ENCODE results near the gene HSD17B14.

Gene HSD17B14

GRCh38 chr19:48830088-48830487, 6.2 kb downstream of the HSD17B14 start:
- DNase-seq (ENCODE audit: low read depth in 2 of 2) = no peak

GRCh38 chr19:48826606-48827020, 9.7 kb downstream of the HSD17B14 start:
- DNase-seq (ENCODE audit: low read depth in 2 of 2) = no peak

- no peak for DNase-seq (ENCODE audit: low read depth in 2 of 2)
These were observed 13.8 kb downstream of the HSD17B14 start for GRCh38 chr19:48822514-48822913.

- DNase-seq (ENCODE audit: low read depth in 2 of 2) = no peak
These were observed 14.7 kb downstream of the HSD17B14 start for GRCh38 chr19:48821633-48822032.

GRCh38 chr19:48819366-48819816, 16.9 kb downstream of the HSD17B14 start:
- no peak for DNase-seq (ENCODE audit: low read depth in 2 of 2)

- DNase-seq (ENCODE audit: low read depth in 2 of 2) = no peak
These were observed 18.0 kb downstream of the HSD17B14 start for GRCh38 chr19:48818234-48818820.

GRCh38 chr19:48817585-48818124, 18.6 kb downstream of the HSD17B14 start:
- DNase-seq (ENCODE audit: low read depth in 2 of 2) = no peak

- no peak for DNase-seq (ENCODE audit: low read depth in 2 of 2)
These were observed 20.3 kb downstream of the HSD17B14 start for GRCh38 chr19:48815870-48816501.

- no peak for DNase-seq (ENCODE audit: low read depth in 2 of 2)
These were observed 21.4 kb downstream of the HSD17B14 start for GRCh38 chr19:48814895-48815294.

GRCh38 chr19:48813123-48813913, 23.0 kb downstream of the HSD17B14 start:
- DNase-seq (ENCODE audit: low read depth in 2 of 2) = no peak

GRCh38 chr19:48812094-48812929, 24.0 kb downstream of the HSD17B14 start:
- peak; percentile 12 to 32 for DNase-seq (ENCODE audit: low read depth in 2 of 2)

GRCh38 chr19:48810151-48810550, 26.1 kb downstream of the HSD17B14 start:
- no peak for DNase-seq (ENCODE audit: low read depth in 2 of 2)

GRCh38 chr19:48807590-48808308, 28.5 kb downstream of the HSD17B14 start:
- no peak for DNase-seq (ENCODE audit: low read depth in 2 of 2)

GRCh38 chr19:48806818-48807589, 29.3 kb downstream of the HSD17B14 start:
- DNase-seq (ENCODE audit: low read depth in 2 of 2) = no peak

GRCh38 chr19:48806518-48806817, 29.8 kb downstream of the HSD17B14 start:
- no peak for DNase-seq (ENCODE audit: low read depth in 2 of 2)

GRCh38 chr19:48805452-48805851, 30.8 kb downstream of the HSD17B14 start:
- no peak for DNase-seq (ENCODE audit: low read depth in 2 of 2)

GRCh38 chr19:48804496-48804895, 31.8 kb downstream of the HSD17B14 start:
- DNase-seq (ENCODE audit: low read depth in 2 of 2) = no peak

GRCh38 chr19:48802623-48803022, 33.7 kb downstream of the HSD17B14 start:
- DNase-seq (ENCODE audit: low read depth in 2 of 2) = no peak

GRCh38 chr19:48799358-48800300, 36.7 kb downstream of the HSD17B14 start:
- no peak for DNase-seq (ENCODE audit: low read depth in 2 of 2)
